ENCODE data around the gene PTTG2. TPM values are rescaled to one million over a fixed set of nuclear protein-coding genes. Genes with fewer than 3 reads are reported as not detected.
"Not testable (repeated sequence)": the region's sequence is repeated elsewhere in the genome, so short reads cannot be mapped to it uniquely, and the experiment has no call there.

PTTG2 gene
- total RNA-seq, 2 donors from 2014 or later, result 2.6 TPM; not detected in 1

GRCh38 chr4:37973441-37973840 is 13.2 kb downstream of the PTTG2 start:
- Histone ChIP-seq H3K36me3 (no peaks in the 10 kb centered on the region), H3K4me3 (no peak overlapping the region), H3K9me3 (no peaks in the 10 kb centered on the region), H3K27ac (no peak overlapping the region), H3K4me1 (replicated peaks) (peaks cover 6% of the 10 kb centered on the region), H3K27me3 (replicated peaks; ENCODE audit: insufficient read depth) (no peaks in the 10 kb centered on the region)
- intact Hi-C loops (cut with DNase I), result no loop called here
- DNase-seq (ENCODE audit: low spot score), result no peak
- TF ChIP-seq POLR2A (IDR thresholded peaks at IDR 0.05) (no peak), CTCF (IDR thresholded peaks at IDR 0.05) (no peak), POLR2AphosphoS5 (IDR thresholded peaks at IDR 0.05) (no peak)
- WGBS, result 97% methylated on average over 3 of the region's 3 CpGs

- H3K4me3 ChIP-seq; DNase-seq (ENCODE audit: low spot score); H3K9me3 ChIP-seq; H3K27ac ChIP-seq; H3K27me3 ChIP-seq (replicated peaks; ENCODE audit: insufficient read depth); H3K4me1 ChIP-seq (replicated peaks); H3K36me3 ChIP-seq: not testable (repeated sequence)
- intact Hi-C loops (cut with DNase I), result loop anchor here (5.0 kb wide), 5 partner anchors 62 to 288 kb away; partner anchors contain the start of genes PGM2, RELL1 and TBC1D1
- WGBS, result 98% methylated on average over 12 of the region's 13 CpGs
Measured at GRCh38 chr4:37975321-37975822, 15.2 kb downstream of the PTTG2 start.

- no peak for TF ChIP-seq CTCF (IDR thresholded peaks at IDR 0.05)
- TF ChIP-seq POLR2AphosphoS5 (IDR thresholded peaks at IDR 0.05), result no peak
- Histone ChIP-seq H3K4me1 (replicated peaks) (no peaks in the 10 kb centered on the region), H3K27ac (peak overlapping the region; percentile 82 to 88), H3K27me3 (replicated peaks; ENCODE audit: insufficient read depth) (no peaks in the 10 kb centered on the region), H3K9me3 (no peaks in the 10 kb centered on the region), H3K4me3 (peak overlapping the region; percentile 65 to 82), H3K36me3 (no peaks in the 10 kb centered on the region)
- intact Hi-C loops (cut with DNase I), result loop anchor here (5.0 kb wide), 5 partner anchors 61 to 289 kb away; partner anchors contain the start of genes PGM2, RELL1 and TBC1D1
- WGBS, result 45% methylated on average over 3 of the region's 3 CpGs
- DNase-seq (ENCODE audit: low spot score), result no peak
Measured at GRCh38 chr4:37976507-37976906, 16.3 kb downstream of the PTTG2 start.

- H3K4me3 ChIP-seq, result peak overlapping the region; percentile 65 to 82
- H3K4me1 ChIP-seq (replicated peaks), result no peaks in the 10 kb centered on the region
- no peaks in the 10 kb centered on the region for H3K27me3 ChIP-seq (replicated peaks; ENCODE audit: insufficient read depth)
- DNase-seq (ENCODE audit: low spot score), result peak; percentile 57
- intact Hi-C loops (cut with DNase I), result loop anchor here (5.0 kb wide), 5 partner anchors 60 to 290 kb away; partner anchors contain the start of genes PGM2, RELL1 and TBC1D1
- 1% methylated on average over 22 of the region's 50 CpGs for WGBS
- no peaks in the 10 kb centered on the region for H3K9me3 ChIP-seq
- H3K27ac ChIP-seq, result peak overlapping the region; percentile 82 to 88
- TF ChIP-seq POLR2AphosphoS5 (IDR thresholded peaks at IDR 0.05), result no peak
- no peak for TF ChIP-seq CTCF (IDR thresholded peaks at IDR 0.05)
- no peak for TF ChIP-seq POLR2A (IDR thresholded peaks at IDR 0.05)
- no peaks in the 10 kb centered on the region for H3K36me3 ChIP-seq
Measured at GRCh38 chr4:37976991-37977470, 16.8 kb downstream of the PTTG2 start.

GRCh38 chr4:37977471-37978247 is 17.5 kb downstream of the PTTG2 start:
- DNase-seq (ENCODE audit: low spot score), result peak; percentile 38
- H3K4me3 ChIP-seq, result peak overlapping the region; percentile 65 to 82
- no peaks in the 10 kb centered on the region for H3K4me1 ChIP-seq (replicated peaks)
- no peaks in the 10 kb centered on the region for H3K36me3 ChIP-seq
- no peaks in the 10 kb centered on the region for H3K9me3 ChIP-seq
- 1% methylated on average over 20 of the region's 74 CpGs for WGBS
- TF ChIP-seq POLR2A (IDR thresholded peaks at IDR 0.05) (no peak), CTCF (IDR thresholded peaks at IDR 0.05) (peak in 3 of 4 experiments; percentile 41 to 65 (median 60)), POLR2AphosphoS5 (IDR thresholded peaks at IDR 0.05) (no peak)
- intact Hi-C loops (cut with DNase I), result loop anchor here (5.0 kb wide), 5 partner anchors 60 to 290 kb away; partner anchors contain the start of genes PGM2, RELL1 and TBC1D1
- H3K27me3 ChIP-seq (replicated peaks; ENCODE audit: insufficient read depth), result no peaks in the 10 kb centered on the region
- peak overlapping the region; percentile 82 to 88 for H3K27ac ChIP-seq
